CD1c-positive myeloid dendritic cell (primary cell): ENCODE data around the gene ZNF514.

Source experiments
- DNase-seq: peaks from one replicate; pipeline ENCODE4 v3.0.0-alpha.2; 2016; ENCODE audit errors: extremely low spot score

The ZNF514 gene

DNA sequence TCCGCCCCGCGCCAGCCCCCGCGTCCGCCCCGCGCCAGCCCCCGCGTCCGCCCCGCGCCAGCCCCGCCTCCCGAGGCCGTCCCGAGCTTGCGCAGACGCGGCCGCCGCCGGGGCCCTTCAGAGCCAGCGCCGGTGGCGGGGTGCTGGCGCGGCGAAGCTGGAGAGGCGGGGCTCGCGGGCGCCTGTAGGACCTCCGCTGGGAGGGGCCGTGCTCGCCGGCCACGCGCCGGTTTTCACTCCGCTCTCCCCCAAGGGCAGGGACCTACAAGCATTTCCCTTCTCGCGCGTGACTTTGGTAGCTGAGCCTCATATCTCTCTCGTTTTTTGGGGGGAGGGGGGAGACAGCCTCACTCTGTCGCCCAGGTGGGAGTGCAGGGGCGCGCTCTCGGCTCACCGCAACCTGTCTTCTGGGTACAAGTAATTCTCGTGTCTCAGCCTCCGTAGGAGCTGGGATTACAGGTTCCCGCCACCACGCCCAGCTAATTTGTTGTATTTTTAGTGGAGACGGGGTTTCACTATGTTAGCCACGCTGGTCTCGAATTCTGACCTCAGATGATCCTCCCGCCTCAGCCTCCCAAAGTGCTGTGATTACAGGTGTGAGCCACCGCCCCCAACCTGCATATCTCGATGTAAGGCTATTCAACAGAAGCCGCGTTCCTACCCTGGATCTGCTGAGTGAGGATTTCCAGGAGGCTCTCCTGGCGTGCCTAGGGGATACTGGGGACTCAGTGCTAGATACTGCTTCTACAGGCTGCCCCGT is at the start of gene ZNF514:
TSS of gene ZNF514 (minus strand) at position 159 of the 760 bp plus-strand sequence. CDS start 6,595 bp downstream, outside the sequence.
- DNase-seq, result peak; percentile 77

DNA sequence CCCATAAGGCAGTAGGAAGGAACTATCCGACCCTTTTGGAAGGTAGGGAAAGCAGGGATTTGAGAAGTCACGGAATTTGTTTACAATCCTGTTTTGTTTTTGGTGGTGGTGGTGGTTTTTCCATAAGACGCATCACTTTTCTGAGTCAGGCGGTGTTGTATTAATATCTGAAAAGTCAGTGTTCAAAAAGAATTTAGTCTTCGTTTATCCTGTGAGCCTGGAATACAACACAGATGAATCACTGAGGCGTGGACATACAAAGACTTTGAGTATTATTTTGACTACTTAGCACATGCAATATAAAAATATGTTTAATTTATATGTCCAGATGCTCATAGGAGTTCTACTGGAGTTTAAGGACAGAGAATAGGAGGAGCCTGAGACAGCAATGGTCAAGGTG is 48.5 kb upstream of the ZNF514 start:
- no peak for DNase-seq

DNA sequence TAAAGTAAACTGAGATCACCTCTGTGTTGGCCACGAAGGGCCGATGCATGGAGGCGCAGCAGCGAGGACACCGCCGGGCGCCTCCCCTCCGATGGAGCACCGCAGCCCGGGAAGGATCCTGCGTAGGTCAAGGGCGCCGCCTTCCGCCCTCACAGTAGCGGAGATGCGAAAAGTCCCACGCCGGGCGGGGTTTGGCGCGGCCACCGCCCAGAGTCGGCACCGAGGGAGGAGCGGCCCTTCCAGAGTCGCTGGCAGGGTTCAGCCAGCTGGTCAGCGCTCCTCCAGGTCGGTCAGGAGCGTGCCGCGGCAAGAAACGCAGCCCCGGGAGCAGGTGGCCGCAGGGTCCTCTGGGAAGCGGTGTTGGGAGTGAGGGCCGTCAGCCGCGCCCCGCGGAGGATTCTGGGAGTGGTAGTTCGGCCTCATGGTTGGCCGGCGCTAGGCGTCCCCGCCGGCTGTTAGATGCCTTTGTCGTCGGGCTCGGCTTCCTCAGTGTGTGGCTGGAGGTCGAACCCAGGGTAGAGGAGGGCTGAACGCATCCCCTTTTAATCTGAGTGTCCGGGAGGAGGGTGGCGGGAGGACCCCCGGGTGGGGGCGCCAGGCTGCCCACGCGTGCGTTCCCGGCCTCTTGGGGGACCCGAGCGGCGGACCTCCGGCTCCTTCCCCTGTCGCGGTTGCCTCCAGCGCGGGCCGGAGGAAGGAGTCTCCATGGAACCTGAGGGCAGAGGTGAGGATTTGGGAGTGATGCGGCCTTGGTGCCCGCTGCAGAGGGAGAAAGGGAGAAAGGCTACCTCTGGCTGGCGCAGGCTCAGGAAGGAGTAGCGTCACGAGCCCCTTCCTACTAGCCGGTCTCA is 47.7 kb upstream of the ZNF514 start, which contains the start of gene ZNF892:
TSS of gene ZNF892 (plus strand) at position 411 of the 851 bp plus-strand sequence. CDS start at position 706, 295 bp downstream.
- DNase-seq, result peak; percentile 84

DNA sequence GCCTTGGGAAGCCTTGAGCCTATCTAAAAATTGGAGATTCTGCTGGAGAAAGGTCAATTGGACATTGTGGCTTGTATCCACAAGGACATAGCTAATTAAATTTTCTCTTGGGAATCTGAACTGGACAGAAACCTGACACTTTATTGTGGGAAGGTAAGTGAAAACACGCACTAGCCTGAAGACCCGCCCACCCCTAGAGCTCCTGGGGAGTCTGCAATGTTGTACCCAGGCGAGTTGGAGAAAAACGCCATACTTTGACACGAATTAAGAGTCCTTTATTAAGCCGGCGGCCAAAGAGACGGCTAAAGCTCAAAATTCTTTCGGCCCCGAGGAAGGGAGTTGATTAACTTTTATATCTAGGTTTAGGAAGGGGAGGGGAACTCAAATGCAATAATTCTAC is 46.4 kb upstream of the ZNF514 start:
- DNase-seq, result no peak

DNA sequence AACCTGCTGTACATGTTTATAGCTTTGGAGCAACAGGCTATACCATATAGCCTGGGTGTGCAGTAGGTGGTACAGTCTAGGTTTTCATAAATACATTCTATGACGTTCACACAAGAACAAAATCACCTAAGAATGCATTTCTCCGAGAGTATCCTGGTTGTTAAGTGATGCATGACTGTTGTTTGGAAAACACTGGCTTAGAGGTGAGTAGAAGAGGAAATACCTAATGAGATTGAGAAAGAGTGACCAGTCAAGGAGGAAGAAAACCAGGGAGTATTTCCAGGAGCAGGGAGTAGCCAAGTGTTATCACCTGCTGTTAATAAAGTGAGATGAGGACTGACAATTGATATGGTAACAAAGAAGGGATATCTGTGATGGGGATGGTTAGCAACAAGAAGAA is 44.7 kb upstream of the ZNF514 start:
- no peak for DNase-seq

DNA sequence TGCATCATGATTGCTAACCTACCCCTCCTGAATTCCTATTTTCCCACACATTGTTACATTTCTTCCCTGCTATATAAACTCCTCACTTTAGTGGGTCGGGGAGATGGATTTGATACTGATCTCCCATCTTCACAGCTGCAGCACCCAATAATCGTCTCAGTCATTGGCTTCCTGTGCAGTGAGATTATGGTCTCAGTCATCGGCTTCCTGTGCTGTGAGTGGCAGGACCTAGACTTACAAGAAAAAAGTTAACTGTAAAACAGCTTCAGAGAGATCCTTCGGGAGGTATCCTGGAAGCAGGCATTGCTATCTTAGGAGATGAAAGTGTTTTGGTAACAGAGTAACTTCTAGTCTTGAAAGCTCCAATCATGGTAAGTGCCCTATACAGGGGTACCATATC is 44.3 kb upstream of the ZNF514 start:
- DNase-seq, result no peak

DNA sequence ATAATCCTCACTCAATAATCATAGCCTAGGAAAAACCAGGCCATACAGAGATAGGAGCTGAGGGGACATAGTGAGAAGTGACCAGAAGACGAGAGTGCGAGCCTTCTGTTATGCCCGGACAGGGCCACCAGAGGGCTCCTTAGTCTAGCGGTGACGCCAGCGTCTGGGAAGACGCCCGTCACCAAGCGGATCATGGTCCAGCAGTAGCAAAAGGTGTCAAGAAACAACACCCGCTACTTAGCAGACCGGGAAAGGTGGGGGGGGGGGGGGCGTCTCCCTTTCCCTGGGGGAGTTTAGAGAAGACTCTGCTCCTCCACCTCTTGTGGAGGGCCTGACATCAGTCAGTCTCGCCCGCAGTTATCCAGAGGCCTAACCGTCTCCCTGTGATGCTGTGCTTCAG is 33.3 kb upstream of the ZNF514 start:
- DNase-seq, result peak; percentile 33

DNA sequence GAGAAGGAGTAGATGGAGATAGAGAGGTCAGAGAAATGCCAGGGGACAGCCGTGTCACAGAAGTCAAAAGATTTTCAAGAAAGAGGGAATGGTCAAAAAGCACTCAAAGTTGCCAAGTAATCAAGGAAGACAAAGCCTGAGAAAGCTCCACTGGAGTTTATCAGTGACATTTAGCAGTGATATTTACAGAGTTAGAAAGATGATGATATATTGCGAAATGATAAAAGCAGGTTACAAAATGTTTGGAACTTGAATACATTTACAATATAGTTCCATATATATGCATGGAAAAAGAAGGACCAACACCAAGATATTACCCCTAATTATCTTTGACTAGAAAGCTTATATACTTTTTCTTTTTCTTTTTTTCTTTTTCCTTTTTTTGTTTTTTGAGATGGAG is 26.3 kb upstream of the ZNF514 start:
- no peak for DNase-seq

DNA sequence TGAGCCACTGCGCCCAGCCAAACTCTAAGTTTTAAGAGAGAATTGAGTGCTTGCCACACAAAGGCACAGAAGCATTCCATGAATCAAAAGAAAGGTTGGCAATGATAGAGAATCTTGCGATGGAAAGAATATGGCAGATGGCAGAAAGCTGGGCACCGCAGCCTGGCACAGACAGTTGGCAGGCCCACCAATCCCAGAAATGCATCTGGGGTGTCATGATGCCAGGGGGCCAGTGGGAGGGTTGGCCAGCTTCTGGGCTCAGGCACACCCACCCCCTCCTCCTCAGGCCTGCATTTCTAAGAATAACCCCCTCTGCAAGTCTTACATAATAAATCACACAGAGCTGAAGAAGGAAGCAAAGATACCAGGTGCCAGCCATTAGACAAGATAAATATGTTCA is 25.5 kb upstream of the ZNF514 start:
- no peak for DNase-seq

DNA sequence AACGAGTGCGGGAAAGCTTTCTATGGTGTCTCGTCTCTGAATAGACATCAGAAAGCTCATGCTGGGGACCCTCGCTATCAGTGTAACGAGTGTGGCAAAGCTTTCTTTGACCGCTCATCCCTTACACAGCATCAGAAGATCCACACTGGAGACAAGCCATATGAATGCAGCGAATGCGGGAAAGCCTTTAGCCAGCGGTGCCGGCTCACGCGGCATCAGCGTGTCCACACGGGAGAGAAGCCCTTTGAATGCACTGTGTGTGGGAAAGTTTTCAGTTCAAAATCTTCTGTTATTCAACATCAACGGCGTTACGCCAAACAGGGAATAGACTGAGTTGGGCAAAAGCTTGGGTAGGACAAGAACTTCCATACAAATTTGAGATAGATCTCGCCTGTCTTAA is 22.1 kb upstream of the ZNF514 start:
- no peak for DNase-seq

DNA sequence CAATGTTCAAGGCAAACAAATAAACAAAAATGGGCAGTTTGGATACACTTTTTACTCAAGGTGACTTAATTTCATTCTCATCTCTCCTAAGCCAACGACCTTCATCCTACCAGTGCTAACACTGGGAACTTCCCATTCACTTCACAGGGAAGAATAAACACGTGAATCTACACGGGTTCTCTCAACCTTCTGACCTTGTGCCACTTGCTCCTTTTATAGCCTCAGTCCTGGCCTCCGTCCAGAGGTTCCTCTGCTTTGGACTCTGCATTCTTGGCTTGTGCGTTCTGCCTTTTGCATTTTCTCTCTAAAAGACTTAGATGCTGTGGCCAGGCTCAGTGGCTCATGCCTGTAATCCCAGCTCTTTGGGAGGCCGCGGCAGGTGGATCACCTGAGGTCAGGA is 19.8 kb upstream of the ZNF514 start:
- no peak for DNase-seq

DNA sequence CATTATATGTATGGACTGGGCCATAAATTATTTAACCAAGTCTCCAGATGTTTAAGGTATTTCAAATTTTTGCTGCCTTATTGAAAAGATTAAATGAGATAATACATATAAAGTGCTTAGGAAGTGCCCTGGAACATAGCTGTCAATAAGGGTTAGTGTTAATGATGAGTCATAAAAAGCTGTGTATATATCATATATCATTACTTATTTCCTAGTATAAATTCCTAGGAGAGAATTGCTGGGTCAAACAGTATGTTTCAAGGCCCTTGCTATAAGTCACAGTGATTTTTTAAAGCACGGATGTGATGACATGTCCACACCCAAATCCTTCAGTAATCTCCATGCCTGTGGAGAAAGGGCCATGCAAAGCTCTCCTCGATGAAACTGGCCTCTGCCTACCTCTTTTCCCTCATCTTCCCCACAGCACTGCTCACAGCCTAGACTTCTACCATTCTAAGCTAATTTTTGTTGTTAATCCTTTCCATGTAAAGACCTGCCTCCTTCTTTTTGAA is 14.4 kb upstream of the ZNF514 start:
- no peak for DNase-seq

DNA sequence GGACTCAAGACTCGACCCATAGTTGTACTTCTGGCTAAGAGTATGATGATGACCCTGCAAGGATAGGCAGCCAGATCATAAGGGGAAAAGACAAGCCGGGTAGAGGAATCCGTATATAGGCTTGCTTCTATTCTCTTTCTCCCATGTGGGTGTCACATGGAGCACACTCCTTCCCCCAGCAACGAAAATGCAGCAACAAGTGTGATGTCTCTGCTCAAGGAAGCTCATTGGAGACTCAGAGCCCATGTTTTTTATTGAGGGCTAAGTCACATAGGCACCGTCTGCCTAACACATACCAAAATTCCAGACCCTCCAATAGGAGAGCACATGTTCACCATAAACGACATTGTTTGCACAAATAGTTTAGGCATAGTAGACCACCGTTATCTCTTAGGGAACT is 12.3 kb upstream of the ZNF514 start:
- no peak for DNase-seq

DNA sequence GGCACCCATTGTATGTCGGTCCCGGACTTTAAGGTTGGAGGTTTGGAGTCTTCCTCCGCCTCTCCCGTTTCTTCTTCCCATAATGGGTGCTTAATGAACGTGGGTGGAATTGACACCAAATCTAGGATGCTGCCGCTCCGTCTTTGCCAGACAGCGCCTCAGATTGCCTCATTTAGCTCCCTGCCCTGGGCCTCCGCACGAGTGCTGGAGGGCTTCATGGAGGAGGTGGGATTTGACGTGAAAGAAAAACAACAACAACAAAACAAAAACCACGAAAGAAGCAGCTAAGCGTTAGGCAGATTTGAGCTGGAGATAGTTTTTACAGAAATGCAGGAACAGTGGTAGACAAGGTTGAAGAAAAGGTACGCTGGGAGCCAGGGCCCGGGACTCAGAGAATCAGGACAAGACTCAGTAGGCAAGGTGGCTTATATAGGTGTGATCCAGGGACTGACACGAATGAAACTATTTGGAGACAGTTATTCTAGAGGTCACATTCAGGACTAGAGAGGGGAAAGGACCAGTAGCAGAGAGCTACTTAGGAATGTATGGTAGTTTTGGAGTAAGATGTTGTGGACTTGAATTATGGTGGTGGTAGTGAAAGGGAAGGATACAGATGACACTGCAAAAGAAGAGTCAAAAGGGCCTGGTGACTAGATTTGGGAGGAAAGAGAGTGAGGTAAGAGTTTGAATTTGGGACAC is 6.6 kb upstream of the ZNF514 start:
- DNase-seq, result no peak

DNA sequence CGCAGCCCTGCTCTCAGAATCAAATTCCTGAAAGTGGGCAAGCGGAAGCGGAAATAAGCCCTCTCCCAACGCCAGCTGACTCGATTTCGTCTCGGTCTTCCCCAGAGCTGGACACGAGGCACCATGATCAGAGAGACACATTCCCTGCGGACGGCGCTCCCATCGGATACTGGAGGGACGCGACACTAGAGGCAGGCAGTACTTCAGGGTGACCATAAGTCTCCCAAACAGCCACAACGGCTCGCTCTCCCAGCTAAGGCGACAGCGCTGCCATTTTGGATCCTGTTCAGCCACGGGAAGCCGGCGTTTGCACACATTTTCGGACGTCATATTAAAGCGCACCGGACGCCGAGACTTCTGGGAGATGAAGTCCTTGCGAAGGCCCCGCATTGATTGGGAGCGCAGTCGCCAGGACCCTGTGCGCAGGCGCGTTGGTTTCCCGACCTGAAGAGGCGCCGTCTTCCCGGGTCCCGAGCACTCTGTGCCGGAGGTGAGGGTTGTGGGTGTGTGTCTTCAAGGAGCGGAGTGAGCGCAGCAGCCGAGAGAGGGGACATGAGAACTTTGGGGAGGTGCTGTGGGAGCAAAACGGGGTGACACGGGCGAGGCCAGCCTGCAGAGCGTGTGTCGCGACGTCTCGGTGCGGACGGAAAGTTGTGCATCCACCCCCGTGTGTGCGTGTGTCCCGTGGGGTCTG is 5.9 kb upstream of the ZNF514 start, which contains the start of gene ZNF2:
TSS of gene ZNF2 (plus strand) at position 439 of the 694 bp plus-strand sequence. CDS start 10,418 bp downstream, outside the sequence.
- peak; percentile 100 for DNase-seq

DNA sequence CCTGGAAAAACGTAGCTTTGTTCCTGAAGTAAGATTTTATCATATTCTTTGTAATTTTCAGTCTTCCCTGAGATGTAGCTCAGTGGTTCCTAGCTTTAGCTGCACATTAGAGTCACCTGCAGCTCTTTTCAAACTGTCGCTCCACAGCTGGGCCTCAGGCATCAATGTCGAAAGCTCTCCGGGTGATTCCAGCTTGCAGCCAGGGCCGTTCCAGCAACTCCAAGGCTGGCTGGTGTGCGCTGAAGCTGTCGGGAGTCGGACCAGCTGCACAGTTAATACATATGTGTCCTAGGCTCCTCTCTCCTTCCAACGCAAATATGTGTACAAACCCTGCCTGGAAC is 5.4 kb upstream of the ZNF514 start:
- no peak for DNase-seq

DNA sequence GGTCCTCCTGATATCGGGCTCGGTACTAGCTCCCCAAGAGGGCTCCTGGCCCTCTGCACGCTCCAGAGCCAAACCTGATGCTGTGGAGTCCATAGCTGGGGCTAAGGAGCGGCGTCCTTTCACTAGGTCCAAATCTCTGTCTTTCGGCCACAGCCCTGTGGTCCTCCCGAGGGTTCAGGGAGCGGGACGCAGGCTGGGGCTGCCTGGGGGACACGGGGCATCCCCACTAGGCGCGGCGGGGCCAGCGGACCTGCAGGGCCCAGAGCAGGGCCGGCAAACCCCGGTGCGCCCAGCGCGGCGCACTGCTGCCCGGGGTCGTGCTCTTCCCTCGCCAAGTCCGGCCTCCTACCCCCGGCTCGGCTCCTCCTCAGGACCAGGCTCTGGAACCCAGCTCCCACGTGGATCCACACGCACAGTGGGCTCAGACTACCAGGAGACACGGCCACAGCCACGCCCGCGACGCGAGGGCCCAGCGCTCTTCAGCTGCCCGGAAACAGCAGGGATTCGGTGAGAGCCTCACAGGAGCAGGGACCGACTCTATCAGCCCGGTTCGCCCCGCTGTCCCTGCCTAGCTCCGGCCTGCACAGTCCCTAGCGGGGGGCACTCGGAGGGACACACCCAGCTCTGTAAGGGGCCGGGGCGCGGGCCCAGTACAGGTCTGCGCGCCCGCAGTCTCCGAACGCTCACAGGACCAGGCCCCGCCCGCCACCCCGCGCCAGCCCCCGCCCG is 593 bp downstream of the ZNF514 start:
- peak; percentile 26 for DNase-seq

DNA sequence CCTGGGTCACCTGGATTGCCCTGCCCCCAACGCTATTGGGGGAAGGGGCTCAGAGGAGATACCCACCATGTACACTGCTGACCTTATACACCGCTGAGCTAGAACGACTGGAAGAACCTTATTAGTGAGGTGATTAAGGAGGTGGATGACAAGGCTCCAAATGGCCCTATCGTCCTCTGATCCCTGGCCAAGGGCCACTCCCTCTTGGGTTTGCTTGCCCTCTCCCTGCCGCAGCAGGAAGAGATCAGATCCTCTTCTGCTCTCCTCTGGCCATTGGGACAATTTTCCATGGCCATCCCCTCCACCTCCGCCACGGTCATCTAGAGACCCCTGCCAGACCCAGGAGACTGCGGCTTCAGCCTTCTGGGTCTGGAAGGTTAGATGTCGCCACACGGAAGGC is 1.2 kb downstream of the ZNF514 start:
- no peak for DNase-seq

DNA sequence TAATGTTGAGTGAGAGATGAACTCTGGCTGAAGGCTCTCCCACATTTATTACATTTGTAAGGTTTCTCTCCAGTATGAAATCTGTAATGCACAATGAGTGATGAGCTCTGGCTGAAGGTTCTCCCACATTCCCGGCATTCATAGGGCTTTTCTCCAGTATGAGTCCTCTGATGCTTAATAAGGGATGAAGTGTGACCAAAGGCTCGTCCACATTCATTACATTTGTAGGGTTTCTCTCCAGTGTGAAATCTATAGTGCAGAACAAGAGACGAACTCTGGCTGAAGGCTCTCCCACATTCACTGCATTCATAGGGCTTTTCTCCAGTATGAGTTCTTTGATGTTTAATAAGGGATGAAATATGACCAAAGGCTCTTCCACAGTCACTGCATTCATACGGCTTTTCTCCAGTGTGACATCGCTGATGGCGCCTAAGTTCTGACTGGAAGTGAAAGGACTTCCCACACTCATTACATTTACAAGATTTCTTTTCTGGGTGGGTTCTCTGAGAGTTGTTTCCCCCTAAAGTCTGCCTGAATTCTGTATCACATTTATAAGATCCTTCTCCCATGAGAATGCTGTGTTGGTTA is 10.2 kb downstream of the ZNF514 start:
- no peak for DNase-seq

DNA sequence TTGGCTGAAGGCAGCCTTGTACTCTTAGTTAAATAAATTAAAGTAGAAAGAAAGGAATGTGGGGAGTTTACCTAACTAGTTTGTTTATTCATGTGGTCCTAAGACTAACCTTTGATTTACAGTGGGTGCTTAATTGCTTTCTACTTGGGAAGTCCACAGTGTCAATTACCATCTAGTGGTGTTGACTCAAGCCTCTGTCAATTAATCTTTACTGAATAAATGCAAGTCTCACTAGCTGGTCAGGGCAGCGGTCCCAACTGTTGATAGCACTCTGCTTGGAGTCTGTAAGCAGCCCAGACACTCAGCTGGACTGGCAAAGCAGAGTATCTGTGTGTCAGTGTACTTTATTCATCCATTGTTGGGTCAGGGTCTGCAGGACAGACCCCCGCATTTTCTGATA is 15.8 kb downstream of the ZNF514 start:
- no peak for DNase-seq
